ENCODE measurements around the gene CTU2.

Gene CTU2

DNA sequence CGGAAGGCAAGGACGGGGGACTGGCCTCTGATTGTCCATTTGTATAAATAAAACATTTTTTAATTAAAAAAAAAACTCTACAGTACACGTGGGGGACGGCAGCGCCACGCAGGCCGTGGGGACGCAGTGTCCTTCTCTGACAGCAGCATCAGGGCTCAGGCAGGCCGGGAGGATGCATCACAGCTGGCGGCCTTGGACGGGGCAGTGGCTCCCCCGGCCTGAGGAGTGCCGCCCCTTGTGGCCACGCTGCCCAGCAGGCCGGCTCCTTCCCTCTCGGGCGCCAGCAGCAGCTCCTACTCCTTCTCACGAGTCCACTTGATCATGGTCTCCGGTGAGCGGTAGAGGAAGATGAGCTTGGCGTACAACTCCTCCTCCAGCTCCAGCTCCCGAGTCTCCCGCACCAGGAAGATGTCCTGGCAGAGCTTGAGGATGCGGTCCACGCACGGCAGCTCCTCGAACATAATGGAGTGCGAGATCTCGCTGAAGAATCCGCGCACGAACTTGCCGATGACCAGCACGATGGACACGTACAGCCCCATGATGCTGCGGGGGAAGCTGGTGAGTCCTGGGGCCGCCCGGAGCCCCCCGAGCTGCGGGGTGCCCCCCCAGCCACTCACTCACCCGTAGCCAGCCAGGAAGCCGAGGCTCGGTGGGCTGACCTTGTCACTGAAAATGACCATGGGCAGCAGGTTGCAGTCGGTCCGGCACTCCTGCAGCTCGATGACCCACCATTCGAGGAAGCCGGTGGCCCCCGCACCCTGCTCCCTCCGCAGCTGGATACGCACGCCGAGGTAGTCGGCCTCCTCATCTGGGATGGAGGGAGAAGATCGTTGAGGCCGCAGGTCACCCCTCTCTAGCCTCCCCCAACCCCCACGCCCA, 9.2 kb downstream of the CTU2 start:
- no peak for DNase-seq

GRCh38 chr16:88716201-88716600, 9.9 kb downstream of the CTU2 start:
- no peak for DNase-seq

DNA sequence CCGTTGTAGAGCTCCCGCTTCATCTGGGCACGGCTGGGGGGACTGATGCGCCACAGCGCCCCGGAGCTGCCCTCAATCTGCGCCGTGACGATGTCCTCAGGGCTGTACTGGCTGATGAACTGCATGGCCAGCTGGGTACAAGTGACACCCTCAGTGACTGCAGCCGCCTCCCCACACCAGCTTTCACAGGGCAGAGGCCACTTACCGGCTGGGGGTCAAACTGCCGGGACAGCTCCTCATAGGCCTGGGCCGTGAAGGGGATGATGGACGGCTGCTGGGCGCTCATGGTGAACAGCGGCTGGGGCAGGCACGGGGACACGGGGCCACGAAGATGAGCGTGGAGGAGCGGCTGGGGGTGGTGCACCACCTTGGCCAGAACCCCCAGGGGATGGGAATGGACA, 10.3 kb downstream of the CTU2 start:
- DNase-seq, result no peak

- no peak for DNase-seq
These were observed 11.9 kb downstream of the CTU2 start for GRCh38 chr16:88718178-88718577.

GRCh38 chr16:88719267-88719932, 13.1 kb downstream of the CTU2 start:
- DNase-seq, result no peak

DNA sequence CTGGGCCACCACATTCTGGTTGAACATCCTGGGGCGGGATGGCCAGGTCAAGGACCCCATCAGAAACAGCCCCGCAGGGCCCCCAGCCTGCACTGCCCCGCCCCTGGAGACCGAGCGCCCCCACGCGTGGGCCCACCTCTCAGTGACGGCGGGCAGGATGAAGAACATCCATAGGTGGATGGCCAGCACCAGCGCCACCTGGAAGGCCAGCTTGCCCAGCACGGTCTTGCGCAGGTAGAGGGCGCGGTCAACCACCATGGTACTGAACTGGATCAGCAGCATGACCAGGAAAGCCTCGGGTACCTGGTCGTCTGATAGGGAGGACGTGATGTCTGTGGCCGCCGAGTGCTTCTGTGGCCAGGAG, 13.6 kb downstream of the CTU2 start:
- no peak for DNase-seq

DNA sequence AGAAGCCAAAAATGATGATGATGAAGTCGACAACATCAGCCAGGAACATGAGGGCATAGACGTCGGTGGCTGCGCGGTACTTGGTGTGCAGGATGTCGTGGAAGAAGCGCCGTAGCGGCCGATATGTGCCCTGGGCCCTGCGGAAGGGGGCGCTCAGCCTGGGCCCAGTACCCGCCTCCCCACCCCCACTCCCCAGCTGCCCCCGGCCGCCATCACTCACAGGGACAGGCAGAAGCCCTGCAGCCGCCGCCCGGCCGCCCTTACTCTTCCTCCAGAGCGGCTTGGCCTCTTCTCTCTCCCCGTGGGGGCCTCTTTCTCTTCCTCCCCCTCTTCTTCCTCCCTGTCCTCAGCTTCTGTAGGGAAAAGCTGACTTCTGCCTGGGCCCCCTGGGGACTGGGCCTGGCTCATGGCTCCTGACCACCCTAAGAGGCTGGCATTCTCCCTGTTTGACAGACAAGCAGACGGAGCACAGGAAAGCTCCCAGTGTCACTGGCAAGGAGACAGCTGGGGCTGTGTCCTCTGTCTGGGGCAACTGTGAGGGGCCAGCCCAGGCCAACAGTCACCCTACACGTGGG, 14.2 kb downstream of the CTU2 start:
- no peak for DNase-seq

GRCh38 chr16:88721236-88721635, 14.9 kb downstream of the CTU2 start:
- no peak for DNase-seq

GRCh38 chr16:88721815-88722755, 15.8 kb downstream of the CTU2 start:
- no peak for DNase-seq

DNA sequence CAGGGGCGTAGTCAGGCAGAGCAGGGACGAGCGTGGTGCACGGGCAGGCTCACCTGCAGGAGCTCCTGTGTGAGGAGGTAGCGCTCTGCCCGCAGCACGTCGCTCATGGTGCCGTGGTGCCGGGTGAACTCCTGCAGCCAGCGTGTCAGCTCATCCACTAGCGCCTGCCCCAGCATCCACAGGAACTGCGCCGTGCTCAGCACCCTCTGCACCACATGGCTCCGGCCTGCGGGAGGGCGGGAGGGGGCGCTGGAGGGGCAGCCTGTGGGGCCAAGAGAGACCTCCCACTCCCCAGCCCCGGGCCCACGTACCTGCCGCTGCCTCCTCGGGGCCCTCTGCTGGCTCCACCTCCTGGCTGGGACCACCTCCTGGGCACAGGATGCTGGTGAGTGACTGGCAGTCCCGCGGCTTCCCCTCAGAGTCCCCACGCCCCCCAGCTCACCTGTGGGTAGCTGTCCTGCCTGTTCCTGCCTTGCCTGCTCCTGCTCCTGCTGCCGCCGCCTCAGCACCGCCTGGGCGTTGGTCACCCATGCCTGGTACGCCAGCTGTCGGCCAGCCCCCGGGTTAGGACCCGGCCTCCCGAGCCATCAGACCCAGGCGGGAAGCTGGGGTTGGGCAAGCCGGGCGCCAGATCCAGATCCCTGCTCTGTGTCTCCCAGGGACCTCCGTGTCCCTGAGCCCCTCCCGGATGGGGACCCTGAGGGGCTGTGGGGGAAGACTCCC, 16.6 kb downstream of the CTU2 start:
- DNase-seq, result no peak

- no peak for DNase-seq
These were observed 17.2 kb downstream of the CTU2 start for GRCh38 chr16:88723507-88723887.

GRCh38 chr16:88723911-88724310, 17.6 kb downstream of the CTU2 start:
- DNase-seq, result no peak

GRCh38 chr16:88724855-88725555, 18.7 kb downstream of the CTU2 start:
- no peak for DNase-seq

GRCh38 chr16:88725609-88726407, 19.5 kb downstream of the CTU2 start:
- DNase-seq, result no peak

GRCh38 chr16:88726408-88726749, 20.1 kb downstream of the CTU2 start:
- no peak for DNase-seq

DNA sequence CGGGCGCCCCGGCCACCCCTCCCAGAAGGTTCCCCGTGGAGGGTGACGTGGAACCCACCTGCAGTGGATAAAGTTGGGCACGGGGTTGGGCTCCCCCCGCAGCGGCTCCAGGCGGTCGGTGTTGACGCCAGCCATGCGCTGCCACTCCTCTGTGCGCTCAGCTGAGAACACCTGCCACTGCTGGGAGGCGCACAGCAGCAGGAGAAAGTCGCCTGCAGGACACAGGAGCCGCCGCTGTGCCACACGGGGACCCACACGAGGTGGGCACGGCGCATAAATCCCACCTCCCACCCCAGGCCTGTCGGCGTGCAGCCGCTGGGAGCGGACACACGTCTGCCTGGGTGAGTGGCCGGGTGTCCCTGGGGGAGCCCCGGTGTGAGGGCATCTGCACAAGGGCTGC, 20.7 kb downstream of the CTU2 start:
- no peak for DNase-seq

DNA sequence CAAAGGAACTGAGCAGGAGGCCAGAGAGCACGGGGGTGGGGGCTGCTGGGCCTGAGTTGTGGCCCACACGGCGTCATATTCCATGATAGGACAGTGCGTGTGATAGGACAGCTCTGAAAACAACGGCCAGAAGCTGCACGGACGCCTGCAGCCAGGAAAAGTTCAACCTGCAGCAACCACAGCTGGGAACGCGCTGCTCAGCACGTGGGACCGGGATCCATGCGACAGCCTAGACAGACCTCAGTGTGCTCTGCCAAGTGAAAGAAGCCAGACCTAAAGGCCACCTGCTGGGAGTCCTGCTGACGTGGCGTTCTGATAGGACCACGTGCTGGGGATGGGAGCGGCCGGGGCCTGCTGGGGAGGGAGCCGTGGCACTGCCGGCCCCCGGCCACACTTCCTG, 21.6 kb downstream of the CTU2 start:
- DNase-seq, result no peak

DNA sequence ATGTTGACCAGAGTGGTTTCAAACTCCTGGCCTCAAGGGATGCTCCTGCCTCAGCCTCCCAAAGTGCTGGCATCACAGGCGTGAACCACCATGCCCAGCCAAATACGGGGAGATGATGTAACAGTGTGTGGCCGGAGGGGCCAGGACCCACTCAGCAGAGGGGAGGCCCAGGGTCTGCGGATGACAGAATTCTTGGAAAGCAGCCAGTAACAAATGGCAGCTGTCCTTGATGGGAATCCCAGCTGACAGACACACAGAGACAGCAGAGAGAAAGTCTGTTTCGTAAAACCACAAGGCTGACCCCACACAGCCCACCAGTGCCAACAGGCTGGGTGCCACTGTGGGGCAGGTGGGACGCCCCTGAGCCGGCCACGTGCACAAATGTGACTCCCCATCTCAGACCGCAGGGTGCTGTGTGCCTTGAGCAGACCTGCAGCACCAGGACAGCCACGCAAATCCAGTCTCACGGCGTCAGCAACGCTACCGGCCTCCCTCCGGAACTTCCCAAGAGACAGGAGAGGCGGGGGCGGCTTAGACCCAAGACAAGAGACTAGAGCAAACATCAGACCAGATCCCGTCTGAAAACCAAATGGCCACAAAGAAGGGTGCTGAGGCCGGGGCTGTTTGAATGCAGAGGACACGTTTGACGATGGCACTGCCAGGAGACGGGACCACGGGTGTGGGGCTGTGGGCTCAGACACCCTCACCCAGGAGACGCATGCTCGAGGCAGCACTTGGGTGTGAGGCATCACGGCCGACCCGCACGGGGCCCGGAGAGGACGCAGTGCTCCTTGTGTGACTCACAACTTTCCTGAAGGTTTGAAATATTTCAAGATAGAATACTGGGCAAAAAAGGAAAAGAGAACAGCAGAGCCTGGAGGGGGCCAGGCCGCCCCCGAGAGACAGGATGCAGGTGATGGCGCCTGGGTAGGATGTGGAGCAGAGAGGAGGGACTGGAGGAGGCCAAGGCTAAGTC, 24.6 kb downstream of the CTU2 start:
- no peak for DNase-seq

DNA sequence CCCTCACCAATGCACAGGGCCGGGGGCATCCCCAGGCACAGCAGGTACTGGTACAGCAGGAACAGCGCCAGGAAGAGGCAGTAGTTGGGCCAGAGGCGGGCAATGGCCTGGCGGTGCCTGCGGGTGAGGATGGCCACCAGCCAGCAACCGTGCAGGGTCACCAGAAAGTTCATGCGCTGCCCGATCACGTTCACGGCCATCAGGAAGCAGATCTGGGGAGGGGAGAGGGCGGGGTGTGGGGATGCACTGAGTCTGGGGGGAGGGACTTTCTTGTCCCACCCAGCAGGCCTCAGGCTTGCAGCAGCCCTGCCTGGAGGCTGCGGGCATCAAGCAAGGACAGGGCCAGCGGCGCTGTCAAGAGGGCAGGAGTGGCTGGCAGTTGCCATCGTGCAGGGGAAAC, 25.4 kb downstream of the CTU2 start:
- DNase-seq, result no peak

Data from NCI-H526 treated with DMSO at 0.1 percent for 48 hours (cell line).